Gastrocnemius medialis (tissue), 4 donors: ENCODE results near the gene OSTC. TPM values are rescaled to one million over a fixed set of nuclear protein-coding genes. Genes with fewer than 3 reads are reported as not detected.

Experiments
- ATAC-seq, 2 donors: fragments of 150-250 bp; one replicate each; pipeline ENCODE4 v1.9.1; 2016
- DNase-seq, 2 donors: peaks; one replicate each; pipeline ENCODE4 v3.0.0-alpha.2; 2019
- H3K27ac ChIP-seq, 4 donors: fragments of 200-600 bp; sonication (generic); 1 replicate in 1 of 4; 2 replicates in 3 of 4; pipeline ENCODE4 v1.5.1; 2016 to 2018; ENCODE audit warnings: mild to moderate bottlenecking in 2 of 4, moderate library complexity in 1 of 4
- H3K27me3 ChIP-seq, 3 donors: fragments of 200-600 bp; sonication (generic) in 2 of 3; 1 replicate in 1 of 3; 2 replicates in 2 of 3; pipeline versions ENCODE4 v1.5.1 to v1.6.0; 2016 to 2019; ENCODE audit warnings: mild to moderate bottlenecking in 1 of 3, moderate library complexity in 1 of 3
- H3K36me3 ChIP-seq, 2 donors: fragments of 200-600 bp; sonication (generic) in 1 of 2; one replicate each; pipeline ENCODE4 v1.5.1; 2017 to 2018
- H3K4me1 ChIP-seq, 2 donors: fragments of 200-600 bp; sonication (generic) in 1 of 2; one replicate each; pipeline ENCODE4 v1.5.1; 2016 to 2017; ENCODE audit warnings: mild to moderate bottlenecking in 2 of 2
- H3K4me3 ChIP-seq, 4 donors: fragments of 200-600 bp; sonication (generic) in 3 of 4; 1 replicate in 1 of 4; 2 replicates in 3 of 4; pipeline ENCODE4 v1.5.1; 2016 to 2019; ENCODE audit warnings: mild to moderate bottlenecking in 2 of 4
- H3K9me3 ChIP-seq, 3 donors: fragments of 200-600 bp; sonication (generic) in 2 of 3; 1 replicate in 1 of 3; 2 replicates in 2 of 3; pipeline ENCODE4 v1.5.1; 2016 to 2019
- POLR2A ChIP-seq, 2 donors: fragments of 450-650 bp; IDR thresholded peaks; one replicate each; pipeline ENCODE4 v1.6.1; 2017; ENCODE audit warnings: antibody characterized with exemption in 2 of 2, mild to moderate bottlenecking in 2 of 2, moderate library complexity in 2 of 2
- in situ Hi-C, 4 donors: fragments of 200-750 bp; cut with MboI; loops; one replicate each; pipeline versions ENCODE4 v1.15.0 to v1.8.0; 2017; ENCODE audit warnings: low sequenced_read_pairs in 4 of 4
- intact Hi-C: fragments of 100-400 bp; cut with DNase I; formaldehyde crosslinking; loops from one replicate; pipeline ENCODE4 v1.15.1; 2023; ENCODE audit warnings: low total_unique reads
- total RNA-seq, 4 donors: library from RNA; depleted of rRNA; stranded (reverse); fragments of >200 nt; gene quantifications; one replicate each; pipeline versions ENCODE4 v1.1.0 to v1.2.3, GENCODE V29; 2016
- TF ChIP-seq, protein P1 (sequence below), 5 experiments: fragments of 450-650 bp in 3 of 5; fragments of 200-600 bp in 2 of 5; sonication (generic) in 2 of 5; IDR thresholded peaks in 4 of 5; conservative IDR thresholded peaks in 1 of 5; 1 replicate in 4 of 5; 2 replicates in 1 of 5; pipeline ENCODE4 v1.5.1; 2016 to 2019; ENCODE audit warnings: antibody characterized with exemption in 5 of 5, mild to moderate bottlenecking in 3 of 5, moderate library complexity in 3 of 5

OSTC gene
- total RNA-seq, 4 donors from 2014 or later = 15.5 to 25.0 (median 23.2) TPM

DNA sequence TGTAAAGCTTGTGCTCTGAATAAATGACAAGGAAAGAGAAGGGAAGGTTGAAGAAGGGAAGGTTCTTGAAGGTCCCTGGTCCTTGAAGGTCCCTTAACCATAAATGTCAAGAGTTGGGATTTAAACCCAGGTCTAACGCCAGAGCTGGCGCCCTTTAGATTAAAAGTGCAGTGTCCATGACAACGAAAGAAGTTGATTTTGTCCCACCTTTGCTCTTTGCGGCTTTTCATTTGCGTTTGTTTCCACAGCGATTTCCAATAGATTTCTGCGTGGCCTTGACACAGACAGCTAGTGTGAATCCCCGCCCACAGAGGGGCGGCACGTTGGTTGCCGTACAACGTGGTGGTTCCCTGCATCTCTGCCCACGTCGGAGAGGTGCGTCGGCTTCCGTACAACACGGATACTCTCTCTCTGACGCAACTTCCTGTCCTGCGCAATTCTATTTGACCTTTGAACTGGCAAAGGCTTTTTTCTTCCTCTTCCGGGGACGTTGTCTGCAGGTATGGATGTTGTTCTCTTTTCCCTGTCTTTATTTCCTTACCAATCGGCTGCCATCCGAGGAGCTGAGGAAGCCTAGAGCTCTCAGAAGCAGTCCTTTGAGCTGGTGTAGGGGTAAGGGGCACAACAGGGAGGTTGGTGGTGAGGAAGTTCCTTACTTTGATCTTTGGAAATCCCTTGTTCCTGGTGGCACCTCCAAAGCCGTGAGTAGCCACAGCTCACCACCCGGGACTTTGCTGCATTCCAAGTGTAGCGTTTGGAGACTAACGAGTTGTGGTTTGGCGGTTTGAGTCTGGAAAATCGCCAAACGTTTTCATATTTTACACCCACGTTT, 30.1 kb upstream of the OSTC start, which contains the start of gene RPL34:
Gene RPL34 (plus strand): TSS at position 476 of the 832 bp plus-strand sequence. CDS start 1,384 bp downstream, outside the sequence.
- intact Hi-C loops = loop anchor here (1.0 to 10.0 kb wide), 5 partner anchors 30 to 1195 kb away; partner anchors contain the start of genes GAR1, OSTC, PAPSS1 and SGMS2
- TF ChIP-seq, protein P1, sequence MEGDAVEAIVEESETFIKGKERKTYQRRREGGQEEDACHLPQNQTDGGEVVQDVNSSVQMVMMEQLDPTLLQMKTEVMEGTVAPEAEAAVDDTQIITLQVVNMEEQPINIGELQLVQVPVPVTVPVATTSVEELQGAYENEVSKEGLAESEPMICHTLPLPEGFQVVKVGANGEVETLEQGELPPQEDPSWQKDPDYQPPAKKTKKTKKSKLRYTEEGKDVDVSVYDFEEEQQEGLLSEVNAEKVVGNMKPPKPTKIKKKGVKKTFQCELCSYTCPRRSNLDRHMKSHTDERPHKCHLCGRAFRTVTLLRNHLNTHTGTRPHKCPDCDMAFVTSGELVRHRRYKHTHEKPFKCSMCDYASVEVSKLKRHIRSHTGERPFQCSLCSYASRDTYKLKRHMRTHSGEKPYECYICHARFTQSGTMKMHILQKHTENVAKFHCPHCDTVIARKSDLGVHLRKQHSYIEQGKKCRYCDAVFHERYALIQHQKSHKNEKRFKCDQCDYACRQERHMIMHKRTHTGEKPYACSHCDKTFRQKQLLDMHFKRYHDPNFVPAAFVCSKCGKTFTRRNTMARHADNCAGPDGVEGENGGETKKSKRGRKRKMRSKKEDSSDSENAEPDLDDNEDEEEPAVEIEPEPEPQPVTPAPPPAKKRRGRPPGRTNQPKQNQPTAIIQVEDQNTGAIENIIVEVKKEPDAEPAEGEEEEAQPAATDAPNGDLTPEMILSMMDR (IDR thresholded peaks at IDR 0.05 in 4 of 5, conservative IDR thresholded peaks at IDR 0.05 in 1 of 5) = no peak
- TF ChIP-seq POLR2A (IDR thresholded peaks at IDR 0.05) = peak; percentile 93 to 94
- in situ Hi-C loops = loop anchor here in 1 of 4 donors (25.0 kb wide), 1 partner anchor 908 kb away; the partner anchor contains the start of gene PAPSS1

DNA sequence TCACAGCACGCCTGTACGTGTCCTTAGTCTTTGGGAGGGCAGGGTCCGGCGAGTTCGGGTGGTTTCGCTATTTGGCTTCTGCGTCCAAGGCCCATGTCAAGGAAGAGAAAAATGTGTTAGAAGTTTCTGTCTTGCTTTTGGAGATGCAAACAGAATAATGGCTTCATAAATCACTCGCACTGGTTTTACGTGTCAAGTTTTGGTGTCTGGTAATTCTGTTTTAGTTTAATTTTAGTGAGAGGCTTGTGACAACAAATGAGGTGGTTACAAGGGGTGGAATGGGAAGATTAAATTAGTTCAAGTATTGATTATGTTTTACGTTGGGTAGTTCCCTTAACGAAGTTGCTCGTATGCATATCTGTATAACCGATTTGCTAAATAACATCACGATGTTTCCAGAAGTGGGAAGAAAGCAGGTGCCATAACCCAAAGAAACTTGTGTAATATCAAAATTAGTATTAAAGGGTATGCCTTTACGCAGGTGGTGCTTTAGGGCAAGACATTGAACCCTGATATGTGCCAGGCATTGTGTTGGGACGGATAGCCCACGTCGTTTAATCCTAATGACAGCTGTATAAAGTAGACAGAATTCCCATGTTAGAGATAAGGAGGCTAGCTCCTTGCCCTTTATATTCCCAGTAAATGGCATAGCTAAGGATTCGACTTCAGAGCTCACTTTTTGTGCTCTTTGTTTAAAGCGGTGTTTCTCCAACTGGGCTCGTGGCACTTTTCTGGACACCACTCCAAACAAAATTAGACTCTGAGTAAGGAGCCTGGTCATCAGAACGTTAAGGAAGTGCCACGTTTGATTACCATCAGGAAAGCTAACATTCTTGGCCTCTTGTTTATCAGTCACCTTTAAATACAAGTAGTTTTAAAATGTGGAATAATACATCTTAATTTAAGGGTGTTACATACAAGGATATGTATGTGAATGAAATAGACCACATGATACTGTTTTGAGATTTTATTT, 29.2 kb upstream of the OSTC start:
- Histone ChIP-seq H3K27ac (peak overlapping the region; percentile 78 to 87 (median 83)), H3K9me3 (no peaks in the 10 kb centered on the region), H3K4me3 (peak overlapping the region; percentile 75 to 87 (median 79)), H3K4me1 (peaks cover 19 to 21% of the 10 kb centered on the region in 2 donors), H3K27me3 (no peaks in the 10 kb centered on the region), H3K36me3 (peaks cover 0 to 46% of the 10 kb centered on the region in 2 donors)
- ATAC-seq = no peak
- in situ Hi-C loops (loop anchor here in 1 of 4 donors (25.0 kb wide), 1 partner anchor 909 kb away; the partner anchor contains the start of gene PAPSS1), intact Hi-C loops (loop anchor here (1.0 to 10.0 kb wide), 5 partner anchors 29 to 1194 kb away; partner anchors contain the start of genes GAR1, OSTC, PAPSS1 and SGMS2)
- TF ChIP-seq, protein P1 (IDR thresholded peaks at IDR 0.05 in 4 of 5, conservative IDR thresholded peaks at IDR 0.05 in 1 of 5) = no peak
- TF ChIP-seq POLR2A (IDR thresholded peaks at IDR 0.05) = no peak
- no peak for DNase-seq

More for the DNA sequence above, 30.1 kb upstream of the OSTC start, which contains the start of gene RPL34:
- DNase-seq (peak; percentile 95 to 97), ATAC-seq (peak; percentile 99)
- Histone ChIP-seq H3K9me3 (no peaks in the 10 kb centered on the region), H3K4me1 (peaks cover 19 to 21% of the 10 kb centered on the region in 2 donors), H3K4me3 (peak within 1 kb of the TSS; percentile 75 to 87 (median 79)), H3K27ac (peak within 1 kb of the TSS; percentile 78 to 87 (median 83)), H3K27me3 (no peaks in the 10 kb centered on the region), H3K36me3 (peaks cover 0 to 37% of the 10 kb centered on the region in 2 donors)

DNA sequence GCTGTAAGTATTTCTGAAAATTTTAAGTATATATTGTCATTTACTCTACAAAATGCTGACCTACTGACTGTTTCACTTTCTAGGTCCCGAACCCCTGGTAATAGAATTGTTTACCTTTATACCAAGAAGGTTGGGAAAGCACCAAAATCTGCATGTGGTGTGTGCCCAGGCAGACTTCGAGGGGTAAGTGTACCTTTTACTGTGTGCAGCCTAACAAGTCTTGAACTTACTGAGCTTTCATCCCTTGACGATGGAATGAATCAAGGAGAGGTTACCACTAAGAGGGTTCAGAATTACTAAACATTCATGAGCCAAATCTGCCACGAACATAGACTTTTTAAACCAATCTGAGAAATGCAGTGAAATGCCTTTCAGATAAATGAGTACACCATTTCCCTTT, 28.4 kb upstream of the OSTC start:
- Histone ChIP-seq H3K27me3 (no peaks in the 10 kb centered on the region), H3K27ac (peak overlapping the region in 2 of 4 donors; percentile 82 to 84), H3K4me3 (peak overlapping the region in 1 of 4 donors; percentile 87), H3K36me3 (peaks cover 0 to 54% of the 10 kb centered on the region in 2 donors), H3K9me3 (no peaks in the 10 kb centered on the region), H3K4me1 (peaks cover 19 to 21% of the 10 kb centered on the region in 2 donors)
- in situ Hi-C loops (loop anchor here in 1 of 4 donors (25.0 kb wide), 1 partner anchor 910 kb away; the partner anchor contains the start of gene PAPSS1), intact Hi-C loops (loop anchor here (5.0 to 10.0 kb wide), 3 partner anchors 797 to 1103 kb away; partner anchors contain the start of genes PAPSS1 and SGMS2)
- DNase-seq (no peak), ATAC-seq (no peak)
- TF ChIP-seq, protein P1 (IDR thresholded peaks at IDR 0.05 in 4 of 5, conservative IDR thresholded peaks at IDR 0.05 in 1 of 5) = no peak
- TF ChIP-seq POLR2A (IDR thresholded peaks at IDR 0.05) = no peak

DNA sequence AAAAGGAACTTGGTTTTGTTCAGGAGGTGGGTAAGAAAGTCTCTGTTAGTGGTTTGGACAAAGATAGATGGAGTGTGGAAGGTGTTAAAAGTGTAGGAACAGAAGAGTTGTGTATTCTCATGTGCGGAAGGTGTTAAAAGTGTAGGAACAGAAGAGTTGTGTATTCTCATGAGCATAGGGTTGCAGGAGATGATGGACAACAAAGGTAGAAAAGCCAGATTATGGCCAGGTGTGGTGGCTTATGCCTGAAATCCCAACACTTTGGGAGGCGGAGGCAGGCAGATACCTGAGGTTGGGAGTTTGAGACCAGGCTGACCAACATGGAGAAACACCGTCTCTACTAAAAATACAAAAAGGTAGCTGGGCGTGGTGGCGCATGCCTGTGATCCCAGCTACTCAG, 27.6 kb upstream of the OSTC start:
- no peak for ATAC-seq
- in situ Hi-C loops = loop anchor here in 1 of 4 donors (25.0 kb wide), 1 partner anchor 911 kb away; the partner anchor contains the start of gene PAPSS1
- Histone ChIP-seq H3K4me3 (no peak overlapping the region), H3K9me3 (no peaks in the 10 kb centered on the region), H3K27me3 (no peaks in the 10 kb centered on the region), H3K27ac (no peak overlapping the region), H3K4me1 (peaks cover 19 to 21% of the 10 kb centered on the region in 2 donors), H3K36me3 (peaks cover 0 to 62% of the 10 kb centered on the region in 2 donors)
- DNase-seq = no peak
- intact Hi-C loops = loop anchor here (5.0 to 10.0 kb wide), 3 partner anchors 798 to 1102 kb away; partner anchors contain the start of genes PAPSS1 and SGMS2
- TF ChIP-seq POLR2A (IDR thresholded peaks at IDR 0.05) = no peak
- TF ChIP-seq, protein P1 (IDR thresholded peaks at IDR 0.05 in 4 of 5, conservative IDR thresholded peaks at IDR 0.05 in 1 of 5) = no peak
